Superior temporal gyrus (tissue), 1 donor: ENCODE results near the gene INSYN2B.

ENCODE experiments used
- DNase-seq: peaks from one replicate; pipeline ENCODE4 v3.0.0-alpha.2; 2016; ENCODE audit errors: extremely low spot score

Gene INSYN2B

DNA sequence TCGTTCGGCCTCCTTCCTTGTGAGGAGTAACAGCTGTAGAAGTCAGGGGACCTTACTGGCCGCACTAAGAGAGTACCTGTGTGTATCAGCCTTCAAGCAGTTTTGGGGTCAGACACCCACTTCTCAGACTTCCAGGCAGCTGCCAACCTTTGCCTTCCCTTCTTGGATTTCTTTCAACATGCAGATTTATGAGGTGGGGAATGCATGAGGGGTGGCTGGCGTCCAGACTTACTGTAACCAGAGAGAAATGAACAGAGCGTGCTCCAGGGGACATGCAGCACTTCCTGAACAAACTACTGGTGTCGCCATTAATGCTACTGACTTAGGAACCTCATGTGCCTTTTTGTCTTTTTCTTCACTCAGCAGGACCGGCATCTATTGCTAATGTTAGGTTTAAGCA lies 46.7 kb downstream of the INSYN2B start:
- no peak for DNase-seq

DNA sequence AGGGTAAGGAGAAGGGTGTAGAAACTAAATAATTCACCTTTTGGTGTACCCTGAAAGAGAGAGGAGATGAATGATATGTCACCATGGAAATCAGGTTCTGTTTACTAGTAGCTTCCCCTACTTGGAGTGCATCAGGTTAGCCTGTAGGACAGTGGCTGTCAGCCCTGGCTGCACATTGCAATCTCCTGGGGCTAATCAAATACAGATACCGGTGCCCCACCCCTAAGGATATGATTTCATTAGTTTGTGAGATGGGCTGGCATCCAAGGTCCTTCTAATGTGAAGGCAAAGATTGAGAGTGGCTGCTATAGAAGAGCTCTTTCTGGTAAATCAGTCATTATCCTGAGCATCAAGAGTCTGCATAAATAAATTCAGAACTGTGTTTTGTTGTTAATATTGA lies 47.2 kb downstream of the INSYN2B start:
- no peak for DNase-seq

DNA sequence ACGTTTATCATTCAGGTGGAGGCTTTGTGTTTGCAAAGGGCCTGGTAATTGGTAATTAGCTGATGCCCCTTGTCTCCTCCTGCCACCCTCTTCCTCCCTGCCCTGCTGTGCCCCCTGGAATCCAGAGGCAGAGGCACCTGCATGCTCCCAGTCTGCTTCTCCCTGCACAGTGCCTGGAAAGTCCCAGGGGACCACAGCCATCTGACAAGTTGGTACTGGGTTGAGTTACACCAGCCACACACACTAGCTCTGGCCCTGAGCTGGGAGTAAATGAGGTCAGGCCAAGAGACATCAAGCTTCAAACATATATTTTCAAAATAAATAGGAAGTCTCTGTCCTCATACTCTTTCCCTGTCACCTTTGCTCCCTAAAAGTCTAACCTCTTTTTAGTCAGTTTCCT lies 56.3 kb downstream of the INSYN2B start:
- DNase-seq = no peak

GRCh38 chr5:169922474-169922873 lies 57.8 kb downstream of the INSYN2B start:
- DNase-seq = no peak

GRCh38 chr5:169921949-169922348 lies 58.3 kb downstream of the INSYN2B start:
- no peak for DNase-seq

GRCh38 chr5:169921384-169921783 lies 58.9 kb downstream of the INSYN2B start:
- no peak for DNase-seq

DNA sequence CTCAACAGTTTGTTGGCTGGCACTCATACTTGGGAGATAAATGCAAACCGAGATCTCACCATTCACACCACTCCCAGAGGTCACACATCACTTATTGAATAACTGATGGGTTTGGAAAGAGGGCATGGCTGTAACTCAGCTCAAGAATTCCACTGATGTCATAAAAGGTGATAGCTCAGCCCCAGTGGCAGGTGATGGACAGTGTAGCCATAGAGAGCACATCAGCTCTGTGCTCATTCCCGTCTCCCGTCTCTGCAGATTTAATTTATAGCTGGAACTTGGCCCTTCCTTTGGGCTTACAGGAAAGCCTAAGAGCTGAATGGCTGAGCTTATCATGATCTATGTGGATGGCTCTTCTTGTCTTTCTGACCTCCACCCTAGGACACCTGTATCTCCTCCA lies 59.8 kb downstream of the INSYN2B start:
- DNase-seq = no peak

DNA sequence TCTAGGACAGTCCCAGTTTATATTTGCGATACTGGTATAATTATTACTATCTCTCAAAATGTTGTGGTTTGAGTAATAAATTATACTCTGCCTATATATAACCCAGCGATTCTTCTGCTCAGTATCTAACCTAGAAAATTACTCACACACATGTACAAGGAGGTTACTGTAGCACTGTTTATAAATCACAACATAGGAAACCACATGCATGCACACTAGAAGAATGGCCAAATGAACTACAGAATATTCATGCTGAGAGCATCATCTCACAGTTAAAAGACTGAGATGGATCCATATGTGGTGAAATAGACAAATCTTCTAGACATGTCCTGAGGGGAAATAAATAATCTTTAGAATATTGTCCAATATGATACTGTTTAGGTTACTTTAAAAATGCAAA lies 62.1 kb downstream of the INSYN2B start:
- DNase-seq = no peak

GRCh38 chr5:169917500-169917899 lies 62.8 kb downstream of the INSYN2B start:
- no peak for DNase-seq

DNA sequence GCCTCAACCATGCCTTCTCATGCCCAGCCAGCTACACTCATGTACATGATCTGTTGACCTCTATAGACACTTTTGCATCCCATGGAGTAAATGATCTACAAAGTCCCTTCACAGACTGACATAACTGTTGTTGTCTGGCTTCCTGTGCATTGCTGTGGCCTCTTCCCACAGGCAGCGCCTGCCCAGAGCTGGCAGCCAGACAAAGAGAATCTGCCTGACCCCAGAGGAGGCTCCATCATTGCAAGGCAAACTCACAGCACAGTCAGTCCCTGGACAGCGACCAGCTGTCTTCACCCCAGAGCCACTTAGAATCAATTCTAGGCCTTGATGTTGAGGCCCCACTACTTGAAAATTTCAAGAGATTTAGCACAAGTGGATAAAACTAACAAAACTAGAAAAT lies 65.5 kb downstream of the INSYN2B start:
- peak; percentile 86 for DNase-seq

DNA sequence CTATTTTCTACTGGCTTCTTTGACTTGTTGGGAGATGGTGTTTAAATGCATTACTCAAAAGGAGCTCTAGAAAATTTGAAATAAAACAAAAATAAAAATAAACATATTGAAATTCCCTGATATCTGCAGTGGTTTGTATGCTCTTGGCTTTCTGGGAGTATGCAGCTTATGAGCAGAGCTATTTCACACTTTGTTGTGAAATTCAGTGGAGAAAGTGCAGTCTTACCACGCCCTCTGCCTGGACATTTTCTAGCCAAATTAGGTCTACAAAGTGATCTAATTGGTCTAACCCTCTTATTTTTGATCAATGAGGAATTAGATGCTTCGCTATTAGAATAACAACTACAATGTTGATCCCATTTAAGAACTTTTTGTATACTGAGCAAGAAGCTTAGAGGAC lies 66.8 kb downstream of the INSYN2B start:
- peak; percentile 31 for DNase-seq

DNA sequence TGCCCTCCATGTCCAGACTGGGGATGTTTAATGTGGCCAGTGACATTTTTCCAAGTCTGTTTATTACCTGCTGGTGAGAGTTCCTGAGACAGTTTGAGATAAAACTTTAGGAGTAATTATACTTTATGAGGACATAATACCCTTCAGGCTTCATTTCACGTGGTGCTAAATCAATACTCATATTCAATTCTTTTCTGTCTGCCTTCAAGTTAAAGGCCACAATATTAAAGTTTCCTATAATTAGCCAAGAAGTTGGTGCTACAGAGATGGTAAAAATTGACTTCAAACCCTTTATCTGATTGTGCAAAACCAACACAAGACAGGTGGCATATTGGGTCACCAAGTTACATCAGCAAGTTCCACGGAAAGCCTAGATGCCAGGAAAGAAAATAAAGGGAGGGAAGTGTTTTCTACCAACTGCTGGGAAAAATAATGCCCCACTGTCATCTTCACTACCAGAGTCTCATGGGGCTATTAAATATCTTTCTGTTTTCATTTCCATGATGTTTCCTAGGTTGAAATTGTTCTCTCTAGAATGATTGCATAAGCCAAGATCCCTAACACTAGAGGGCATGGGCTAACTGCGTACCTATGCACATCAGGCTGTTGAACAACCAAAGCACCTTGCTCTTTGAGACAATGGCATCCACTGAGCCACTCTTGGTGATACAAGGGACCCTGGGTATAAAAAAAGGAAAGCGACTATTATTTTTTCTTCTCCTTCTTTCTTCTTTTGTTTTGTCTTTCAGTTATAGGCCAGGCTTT lies 68.7 kb downstream of the INSYN2B start:
- no peak for DNase-seq

DNA sequence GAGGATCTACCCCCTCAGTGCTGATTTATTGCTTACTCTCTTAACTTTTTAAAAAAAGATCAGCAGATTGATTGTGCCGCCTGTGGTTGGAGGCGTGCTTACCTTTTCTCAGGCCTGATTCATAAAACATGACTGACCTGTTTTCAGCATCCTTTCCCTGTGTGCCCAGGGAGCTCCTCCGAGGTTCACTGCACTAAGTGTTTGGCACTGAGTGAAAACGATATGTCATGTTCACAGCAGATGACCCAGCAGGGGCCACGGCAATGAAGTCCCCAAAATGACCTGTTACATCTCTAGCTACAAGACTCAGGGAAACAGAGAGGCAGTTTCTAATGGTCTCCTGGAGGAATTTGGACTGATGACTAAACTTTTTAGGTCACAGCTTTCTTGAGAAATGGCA lies 69.9 kb downstream of the INSYN2B start:
- DNase-seq = no peak

DNA sequence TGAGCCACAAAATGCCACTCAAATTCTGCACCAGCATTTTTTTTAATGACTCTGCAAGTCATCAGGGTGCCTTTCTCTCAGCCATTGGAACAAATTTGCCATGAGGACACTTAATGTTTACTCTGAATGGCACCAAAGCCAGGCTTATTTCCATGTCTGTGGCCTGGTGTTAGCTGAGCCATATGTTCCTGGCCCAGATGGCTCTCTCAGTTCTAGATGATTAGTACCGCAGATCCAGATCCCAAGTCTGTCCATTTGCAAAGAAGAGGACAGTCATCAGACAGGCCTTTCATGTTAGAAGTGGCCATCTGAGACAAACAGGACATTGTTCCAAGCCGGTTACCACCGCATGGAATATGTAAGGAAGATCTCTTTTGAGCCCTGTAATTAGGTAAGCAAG lies 70.3 kb downstream of the INSYN2B start:
- DNase-seq = peak; percentile 78

DNA sequence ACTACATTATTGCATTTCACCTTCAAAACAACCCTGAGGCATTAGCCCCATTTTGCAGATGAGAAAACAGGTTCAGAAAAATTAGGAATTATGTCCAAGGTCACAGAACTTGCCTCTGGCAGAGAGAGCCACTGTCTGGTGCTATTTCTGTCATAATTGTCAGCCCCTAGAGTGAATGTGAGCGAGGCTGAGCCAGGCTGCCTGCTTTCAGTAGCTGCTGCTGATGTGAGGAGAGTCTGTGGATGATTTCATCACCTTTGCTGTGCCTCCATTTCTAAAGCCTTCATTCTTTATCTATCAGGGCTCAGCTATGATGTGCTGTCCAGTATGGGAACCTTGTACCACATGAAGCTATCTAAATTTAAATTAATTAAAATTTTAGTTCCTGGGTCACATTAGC lies 71.4 kb downstream of the INSYN2B start:
- no peak for DNase-seq

- DNase-seq = no peak
These were observed 73.3 kb downstream of the INSYN2B start for GRCh38 chr5:169906745-169907649.

- DNase-seq = no peak
These were observed 75.3 kb downstream of the INSYN2B start for GRCh38 chr5:169905017-169905416.

- no peak for DNase-seq
These were observed 75.8 kb downstream of the INSYN2B start for GRCh38 chr5:169904508-169904907.

- DNase-seq = no peak
These were observed 76.2 kb downstream of the INSYN2B start for GRCh38 chr5:169904059-169904458.

DNA sequence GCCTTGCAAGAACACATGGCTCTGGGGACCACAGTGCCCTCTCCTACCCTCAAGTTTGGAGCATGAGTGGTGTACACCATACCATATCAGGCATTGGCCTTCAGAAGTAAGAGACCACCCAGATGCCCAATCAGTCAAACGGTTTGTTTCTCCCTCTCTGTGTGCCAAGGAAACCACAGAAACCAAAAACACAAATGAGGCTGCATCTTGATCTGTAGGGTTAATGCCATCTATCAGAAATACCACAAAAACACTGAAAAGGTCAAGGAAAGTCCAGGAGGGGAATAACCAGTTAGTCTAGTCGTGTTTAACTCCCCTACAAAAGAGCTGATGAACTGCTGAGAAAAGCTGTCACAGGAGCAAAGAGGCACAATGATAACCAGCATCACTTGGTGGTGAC lies 78.4 kb downstream of the INSYN2B start:
- no peak for DNase-seq

DNA sequence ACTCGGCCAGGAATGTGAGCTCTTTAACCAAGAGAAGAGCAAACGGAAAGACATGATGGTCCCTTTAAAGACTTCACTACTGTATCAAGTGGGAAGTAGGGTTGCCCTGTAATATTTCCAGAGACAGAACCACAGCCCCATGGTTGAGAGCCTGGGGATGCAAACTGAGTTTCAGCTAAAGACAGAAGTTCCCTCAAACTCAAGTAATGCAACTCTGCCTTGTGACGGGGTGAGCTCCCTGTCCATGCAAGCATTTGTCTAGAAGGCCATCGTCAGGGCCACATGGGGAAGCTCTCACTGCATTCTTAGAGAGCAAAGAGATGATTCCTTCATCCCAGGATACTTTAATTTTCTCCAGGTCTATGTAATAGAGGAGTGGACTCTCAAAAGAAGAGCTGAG lies 82.8 kb downstream of the INSYN2B start:
- DNase-seq = no peak

DNA sequence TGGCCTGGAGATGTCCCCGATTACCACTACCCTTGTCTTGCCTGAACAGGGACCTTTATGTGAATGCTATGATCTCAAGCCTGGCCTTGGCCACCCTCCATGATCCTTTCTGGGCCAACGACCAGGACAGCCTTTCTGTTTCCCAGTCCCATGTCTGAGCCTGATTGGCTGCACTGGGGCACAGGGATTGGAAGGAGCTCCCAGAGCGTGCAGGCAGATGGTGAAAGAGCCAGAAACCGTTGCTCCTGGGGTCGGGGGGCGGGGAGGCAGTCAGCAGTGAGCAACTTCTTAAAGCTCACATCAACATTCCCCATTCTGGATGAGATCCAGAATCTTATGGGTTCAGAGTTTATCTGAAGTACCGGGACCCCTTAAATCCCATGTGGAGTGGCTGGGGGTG lies 84.4 kb downstream of the INSYN2B start:
- DNase-seq = peak; percentile 94

DNA sequence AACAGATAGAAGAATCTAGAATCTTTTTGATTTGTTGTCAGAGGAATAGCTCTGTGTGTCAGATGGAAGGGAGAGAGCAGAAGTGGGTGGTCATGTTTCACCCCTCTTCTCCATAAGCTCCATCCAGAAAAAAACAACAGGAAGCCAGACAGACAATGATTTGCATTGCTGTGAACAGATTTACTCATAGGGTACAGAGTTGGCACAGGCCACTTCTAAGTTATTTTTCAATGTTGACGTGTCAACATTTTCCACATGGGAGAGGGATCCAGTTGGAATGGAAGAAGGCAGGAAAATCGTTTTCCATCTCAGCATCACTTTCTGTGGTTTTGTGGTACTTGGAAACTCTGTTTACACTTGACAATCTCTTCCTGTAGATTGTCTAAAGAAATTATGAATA lies 86.7 kb downstream of the INSYN2B start:
- no peak for DNase-seq
